ENCODE results near the gene EIF3B.

EIF3B gene

GRCh38 chr7:2399848-2400587 is 45.4 kb downstream of the EIF3B start:
- H3K4me3 ChIP-seq (ENCODE audit: insufficient read depth, low read depth, low read length, poor library complexity, severe bottlenecking) = no peak overlapping the region
- peaks cover 16% of the 10 kb centered on the region for H3K4me1 ChIP-seq (ENCODE audit: control insufficient read depth, insufficient read depth, low read length, poor library complexity, severe bottlenecking)
- no peaks in the 10 kb centered on the region for H3K9me3 ChIP-seq (ENCODE audit: control insufficient read depth, low read length)
- no peaks in the 10 kb centered on the region for H3K36me3 ChIP-seq (ENCODE audit: control insufficient read depth, insufficient read depth, low read length)
- peak overlapping the region; percentile 32 for H3K27ac ChIP-seq (ENCODE audit: insufficient read depth, low read length, poor library complexity, severe bottlenecking)
- no peak for DNase-seq
- H3K27me3 ChIP-seq (replicated peaks; ENCODE audit: control insufficient read depth, insufficient read depth, low read length, poor library complexity, severe bottlenecking) = no peaks in the 10 kb centered on the region

GRCh38 chr7:2402687-2403013 is 48.0 kb downstream of the EIF3B start:
- Histone ChIP-seq H3K27me3 (replicated peaks; ENCODE audit: control insufficient read depth, insufficient read depth, low read length, poor library complexity, severe bottlenecking) (no peaks in the 10 kb centered on the region), H3K4me1 (ENCODE audit: control insufficient read depth, insufficient read depth, low read length, poor library complexity, severe bottlenecking) (peaks cover 30% of the 10 kb centered on the region), H3K27ac (ENCODE audit: insufficient read depth, low read length, poor library complexity, severe bottlenecking) (no peak overlapping the region), H3K9me3 (ENCODE audit: control insufficient read depth, low read length) (no peaks in the 10 kb centered on the region), H3K36me3 (ENCODE audit: control insufficient read depth, insufficient read depth, low read length) (no peaks in the 10 kb centered on the region), H3K4me3 (ENCODE audit: insufficient read depth, low read depth, low read length, poor library complexity, severe bottlenecking) (peak overlapping the region; percentile 51)
- no peak for DNase-seq

- H3K27ac ChIP-seq (ENCODE audit: insufficient read depth, low read length, poor library complexity, severe bottlenecking) = peak within 1 kb of the TSS; percentile 73
- no peaks in the 10 kb centered on the region for H3K36me3 ChIP-seq (ENCODE audit: control insufficient read depth, insufficient read depth, low read length)
- H3K4me3 ChIP-seq (ENCODE audit: insufficient read depth, low read depth, low read length, poor library complexity, severe bottlenecking) = peak within 1 kb of the TSS; percentile 86
- peak; percentile 90 to 93 (median 92) for DNase-seq
- H3K4me1 ChIP-seq (ENCODE audit: control insufficient read depth, insufficient read depth, low read length, poor library complexity, severe bottlenecking) = peaks cover 30% of the 10 kb centered on the region
- no peaks in the 10 kb centered on the region for H3K27me3 ChIP-seq (replicated peaks; ENCODE audit: control insufficient read depth, insufficient read depth, low read length, poor library complexity, severe bottlenecking)
- no peaks in the 10 kb centered on the region for H3K9me3 ChIP-seq (ENCODE audit: control insufficient read depth, low read length)
These were observed 48.5 kb downstream of the EIF3B start, which contains the start of gene CHST12 for GRCh38 chr7:2403014-2403717. Gene CHST12 (plus strand): TSS chr7:2403611. CDS start chr7:2432640, 29,029 bp downstream.

GRCh38 chr7:2403718-2404648 is 49.4 kb downstream of the EIF3B start:
- no peak for DNase-seq
- Histone ChIP-seq H3K27ac (ENCODE audit: insufficient read depth, low read length, poor library complexity, severe bottlenecking) (peak overlapping the region; percentile 73), H3K36me3 (ENCODE audit: control insufficient read depth, insufficient read depth, low read length) (no peaks in the 10 kb centered on the region), H3K27me3 (replicated peaks; ENCODE audit: control insufficient read depth, insufficient read depth, low read length, poor library complexity, severe bottlenecking) (no peaks in the 10 kb centered on the region), H3K4me3 (ENCODE audit: insufficient read depth, low read depth, low read length, poor library complexity, severe bottlenecking) (peak overlapping the region; percentile 86), H3K4me1 (ENCODE audit: control insufficient read depth, insufficient read depth, low read length, poor library complexity, severe bottlenecking) (peaks cover 34% of the 10 kb centered on the region), H3K9me3 (ENCODE audit: control insufficient read depth, low read length) (no peaks in the 10 kb centered on the region)

- Histone ChIP-seq H3K4me3 (ENCODE audit: insufficient read depth, low read depth, low read length, poor library complexity, severe bottlenecking) (peak overlapping the region; percentile 86), H3K4me1 (ENCODE audit: control insufficient read depth, insufficient read depth, low read length, poor library complexity, severe bottlenecking) (peaks cover 35% of the 10 kb centered on the region)
These were observed 50.1 kb downstream of the EIF3B start for GRCh38 chr7:2404714-2405119.

GRCh38 chr7:2405201-2405600 is 50.6 kb downstream of the EIF3B start:
- DNase-seq = no peak
- Histone ChIP-seq H3K4me3 (ENCODE audit: insufficient read depth, low read depth, low read length, poor library complexity, severe bottlenecking) (peak overlapping the region; percentile 45), H3K4me1 (ENCODE audit: control insufficient read depth, insufficient read depth, low read length, poor library complexity, severe bottlenecking) (peaks cover 35% of the 10 kb centered on the region), H3K9me3 (ENCODE audit: control insufficient read depth, low read length) (no peaks in the 10 kb centered on the region), H3K27ac (ENCODE audit: insufficient read depth, low read length, poor library complexity, severe bottlenecking) (peak overlapping the region; percentile 67), H3K36me3 (ENCODE audit: control insufficient read depth, insufficient read depth, low read length) (no peaks in the 10 kb centered on the region), H3K27me3 (replicated peaks; ENCODE audit: control insufficient read depth, insufficient read depth, low read length, poor library complexity, severe bottlenecking) (no peaks in the 10 kb centered on the region)

More at GRCh38 chr7:2404714-2405119, 50.1 kb downstream of the EIF3B start:
- H3K9me3 ChIP-seq (ENCODE audit: control insufficient read depth, low read length) = no peaks in the 10 kb centered on the region
- no peak for DNase-seq
- peak overlapping the region; percentile 73 for H3K27ac ChIP-seq (ENCODE audit: insufficient read depth, low read length, poor library complexity, severe bottlenecking)
- no peaks in the 10 kb centered on the region for H3K27me3 ChIP-seq (replicated peaks; ENCODE audit: control insufficient read depth, insufficient read depth, low read length, poor library complexity, severe bottlenecking)
- H3K36me3 ChIP-seq (ENCODE audit: control insufficient read depth, insufficient read depth, low read length) = no peaks in the 10 kb centered on the region

- no peaks in the 10 kb centered on the region for H3K27me3 ChIP-seq (replicated peaks; ENCODE audit: control insufficient read depth, insufficient read depth, low read length, poor library complexity, severe bottlenecking)
- H3K4me1 ChIP-seq (ENCODE audit: control insufficient read depth, insufficient read depth, low read length, poor library complexity, severe bottlenecking) = peaks cover 40% of the 10 kb centered on the region
- peak overlapping the region; percentile 45 for H3K4me3 ChIP-seq (ENCODE audit: insufficient read depth, low read depth, low read length, poor library complexity, severe bottlenecking)
- no peaks in the 10 kb centered on the region for H3K9me3 ChIP-seq (ENCODE audit: control insufficient read depth, low read length)
- DNase-seq = peak; percentile 41 to 54 (median 44)
- peak overlapping the region; percentile 67 for H3K27ac ChIP-seq (ENCODE audit: insufficient read depth, low read length, poor library complexity, severe bottlenecking)
- H3K36me3 ChIP-seq (ENCODE audit: control insufficient read depth, insufficient read depth, low read length) = no peaks in the 10 kb centered on the region
These were observed 51.1 kb downstream of the EIF3B start for GRCh38 chr7:2405601-2406345.

DNA sequence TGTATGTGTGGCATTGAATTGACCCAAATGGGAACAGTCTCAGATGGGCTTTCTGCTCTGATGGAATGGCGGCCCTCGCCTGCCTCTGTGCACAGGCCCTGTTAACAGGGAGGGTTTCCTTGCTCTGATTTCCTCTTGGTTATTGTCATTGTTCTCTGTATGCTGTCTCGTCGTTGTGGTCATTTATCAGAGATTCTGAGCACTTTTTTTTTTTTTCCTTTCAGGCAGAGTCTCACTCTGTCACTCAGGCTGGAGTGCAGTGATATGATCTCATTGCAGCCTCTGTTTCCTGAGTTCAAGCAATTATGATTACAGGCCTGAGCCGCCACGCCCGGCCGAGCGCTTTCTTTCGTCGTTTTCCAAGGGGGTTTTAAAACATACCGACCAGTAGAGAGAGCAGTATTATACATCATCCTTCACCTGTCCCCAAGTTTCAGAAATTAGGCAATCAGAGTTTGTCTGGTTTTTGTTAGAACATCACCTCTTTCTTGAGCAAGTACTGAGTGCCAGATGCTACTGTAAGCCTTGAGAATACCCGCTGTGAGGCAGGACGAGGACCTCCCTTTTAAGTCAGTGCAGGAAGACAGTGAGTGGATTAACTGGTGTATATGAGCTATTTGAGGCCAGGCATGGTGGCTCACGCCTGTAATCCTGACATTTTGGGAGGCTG is 55.3 kb downstream of the EIF3B start:
- H3K27ac ChIP-seq (ENCODE audit: insufficient read depth, low read length, poor library complexity, severe bottlenecking) = peak overlapping the region; percentile 53
- no peaks in the 10 kb centered on the region for H3K9me3 ChIP-seq (ENCODE audit: control insufficient read depth, low read length)
- peaks cover 34% of the 10 kb centered on the region for H3K4me1 ChIP-seq (ENCODE audit: control insufficient read depth, insufficient read depth, low read length, poor library complexity, severe bottlenecking)
- DNase-seq = no peak
- no peak overlapping the region for H3K4me3 ChIP-seq (ENCODE audit: insufficient read depth, low read depth, low read length, poor library complexity, severe bottlenecking)
- H3K27me3 ChIP-seq (replicated peaks; ENCODE audit: control insufficient read depth, insufficient read depth, low read length, poor library complexity, severe bottlenecking) = no peaks in the 10 kb centered on the region
- no peaks in the 10 kb centered on the region for H3K36me3 ChIP-seq (ENCODE audit: control insufficient read depth, insufficient read depth, low read length)

- peaks cover 25% of the 10 kb centered on the region for H3K4me1 ChIP-seq (ENCODE audit: control insufficient read depth, insufficient read depth, low read length, poor library complexity, severe bottlenecking)
- no peak overlapping the region for H3K27ac ChIP-seq (ENCODE audit: insufficient read depth, low read length, poor library complexity, severe bottlenecking)
- no peaks in the 10 kb centered on the region for H3K9me3 ChIP-seq (ENCODE audit: control insufficient read depth, low read length)
- no peaks in the 10 kb centered on the region for H3K36me3 ChIP-seq (ENCODE audit: control insufficient read depth, insufficient read depth, low read length)
- no peaks in the 10 kb centered on the region for H3K27me3 ChIP-seq (replicated peaks; ENCODE audit: control insufficient read depth, insufficient read depth, low read length, poor library complexity, severe bottlenecking)
- H3K4me3 ChIP-seq (ENCODE audit: insufficient read depth, low read depth, low read length, poor library complexity, severe bottlenecking) = no peak overlapping the region
- no peak for DNase-seq
These were observed 56.4 kb downstream of the EIF3B start for GRCh38 chr7:2411049-2411448.

Data from effector memory CD4-positive, alpha-beta T cell (primary cell).